Spleen (tissue), 7 donors: Measurements from ENCODE around the gene ANXA8.

Source experiments
- CTCF ChIP-seq, 11 experiments: fragments of 200-600 bp in 7 of 11; fragments of 450-650 bp in 4 of 11; sonication (generic) in 4 of 11; IDR thresholded peaks in 8 of 11; conservative IDR thresholded peaks in 3 of 11; 1 replicate in 7 of 11; 2 replicates in 4 of 11; pipeline versions ENCODE4 v1.4.0 to v1.8.0; 2016 to 2021; ENCODE audit warnings: antibody characterized with exemption in 11 of 11, inconsistent platforms in 4 of 11, mild to moderate bottlenecking in 1 of 11
- POLR2A ChIP-seq, 3 donors: fragments of 450-650 bp; IDR thresholded peaks; one replicate each; pipeline ENCODE4 v1.5.1; 2017; ENCODE audit warnings: antibody characterized with exemption in 3 of 3, mild to moderate bottlenecking in 1 of 3
- donor health status: DM: no; HTN: no; CAD: no; lungs with moderate emphysema.
- donor health status: DM: no; HTN: no; CAD: no.
- donor health status: DM: no; HTN: no; CAD: no.

GRCh38 chr10:47447705-47448104 lies 36.2 kb downstream of the ANXA8 start:
- TF ChIP-seq POLR2A (IDR thresholded peaks at IDR 0.05) (no peak), CTCF (IDR thresholded peaks at IDR 0.05 in 8 of 11, conservative IDR thresholded peaks at IDR 0.05 in 3 of 11) (no peak)
